ENCODE measurements around the gene CD55.
A peak's percentile ranks its signal among the peaks of the same experiment; 100 is the strongest.
"Not testable (repeated sequence)": the region's sequence is repeated elsewhere in the genome, so short reads cannot be mapped to it uniquely, and the experiment has no call there.

CD55 gene

DNA sequence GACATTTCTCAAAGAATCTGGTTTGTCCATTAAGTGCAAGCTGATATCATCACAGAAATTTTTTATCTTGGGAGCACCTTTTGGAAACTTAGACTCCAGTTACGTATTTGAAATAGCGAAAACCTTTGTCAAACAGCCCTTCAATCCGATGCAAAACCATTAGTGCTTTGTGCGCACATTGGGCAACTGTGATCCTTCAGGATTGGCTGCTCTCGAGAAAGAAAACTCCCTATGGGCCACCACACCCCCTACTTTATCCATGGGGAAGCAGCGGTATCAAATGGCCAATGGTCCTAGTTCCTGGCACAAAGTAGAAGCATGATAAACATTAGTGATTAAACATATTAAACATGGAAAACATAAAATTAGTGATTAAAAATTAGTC is 16.0 kb upstream of the CD55 start:
- no peak for DNase-seq (ENCODE audit: low read depth)

DNA sequence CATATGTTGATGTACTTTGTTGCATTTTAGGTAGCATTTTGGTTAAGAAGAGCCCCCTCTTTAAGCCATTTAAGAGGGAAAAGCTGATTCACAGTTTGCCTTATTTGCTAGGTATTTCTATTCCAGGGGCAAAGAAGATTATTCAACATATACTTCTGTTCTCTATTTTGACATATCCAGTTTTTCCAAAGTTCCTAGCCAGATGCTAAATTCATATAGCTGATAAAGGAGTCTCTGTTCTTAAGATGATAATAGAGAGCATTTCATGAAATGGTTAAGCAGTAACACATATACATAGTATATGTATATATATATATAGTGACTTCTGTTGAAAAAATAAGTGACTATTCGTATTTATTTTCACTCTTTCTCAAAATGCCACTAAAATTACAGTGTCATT is 15.5 kb upstream of the CD55 start:
- DNase-seq (ENCODE audit: low read depth) = no peak

DNA sequence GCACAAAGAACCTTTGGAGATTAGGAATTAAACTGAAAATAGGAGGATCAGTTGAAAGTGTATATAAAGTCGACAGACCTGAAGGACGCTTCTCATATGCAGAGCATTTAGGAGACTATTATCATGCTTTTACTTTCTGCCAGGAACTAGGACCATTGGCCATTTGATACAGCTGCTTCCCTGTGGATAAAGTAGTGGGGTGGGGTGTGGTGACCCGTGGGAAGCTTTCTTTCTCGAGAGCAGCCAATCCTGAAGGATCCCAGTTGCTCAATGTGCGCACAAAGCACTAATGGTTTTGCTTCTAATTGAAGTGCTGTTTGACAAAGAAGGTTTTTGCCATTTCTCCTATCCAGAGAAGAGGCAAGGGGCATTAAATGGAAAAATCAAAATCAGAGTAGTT is 14.9 kb upstream of the CD55 start:
- no peak for DNase-seq (ENCODE audit: low read depth)

DNA sequence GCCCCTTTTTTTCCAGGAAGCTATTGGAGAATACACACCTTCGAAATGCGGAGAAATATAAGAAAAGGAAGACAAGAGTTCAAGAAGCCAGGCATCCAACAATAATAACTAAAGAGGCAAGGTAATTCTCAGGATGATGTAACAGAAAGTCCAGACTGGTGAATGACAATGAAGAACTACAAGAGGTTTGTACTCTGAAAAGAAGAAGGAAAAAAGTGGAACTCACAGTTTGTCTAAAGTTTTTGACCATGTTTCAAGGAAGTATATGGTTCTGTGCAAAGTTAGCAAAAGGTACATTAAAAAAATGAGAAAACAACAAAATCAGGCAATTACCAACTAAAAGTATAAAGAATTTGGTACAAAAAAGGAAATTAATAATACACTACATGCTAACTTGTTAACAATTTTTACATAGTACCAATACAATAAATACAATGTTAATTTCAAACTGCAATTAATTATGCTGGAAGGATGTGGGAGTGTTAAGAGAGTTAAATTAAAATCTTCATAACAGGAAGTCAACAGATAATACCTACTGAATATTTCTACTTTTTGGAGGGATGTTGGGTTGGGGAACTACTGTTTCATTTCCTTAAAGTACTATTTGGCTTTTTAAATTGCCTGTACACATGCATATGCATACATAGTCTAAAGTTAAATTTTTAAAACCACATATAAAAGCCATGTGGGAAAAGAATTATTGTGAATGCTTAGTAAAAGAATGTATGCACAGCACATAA is 12.9 kb upstream of the CD55 start:
- no peak for DNase-seq (ENCODE audit: low read depth)

DNA sequence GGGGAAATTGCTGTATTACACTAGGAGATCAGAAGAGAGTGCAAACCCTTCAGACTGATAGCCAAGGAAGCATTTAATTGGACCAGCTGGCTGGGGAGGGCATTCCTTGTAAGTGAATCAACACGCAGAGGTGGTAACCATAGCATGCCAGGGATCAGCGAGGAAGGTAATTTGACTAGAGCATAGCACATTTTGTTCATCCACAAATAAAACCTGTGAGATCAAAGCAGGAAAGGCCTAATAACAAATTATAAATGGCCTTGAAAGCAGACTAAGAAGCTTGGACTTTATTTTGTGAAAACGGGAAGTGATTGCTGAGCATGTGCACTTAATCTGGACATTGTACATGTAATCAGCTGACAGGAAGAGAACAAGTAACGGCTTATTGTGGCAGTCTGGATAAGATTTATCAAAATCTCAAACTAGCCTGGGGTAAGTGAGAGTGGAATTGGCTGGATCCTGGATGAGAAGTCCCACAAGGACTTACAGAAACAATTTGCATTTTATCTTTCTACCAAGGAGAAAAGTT is 11.7 kb upstream of the CD55 start:
- peak; percentile 68 for DNase-seq (ENCODE audit: low read depth)

DNA sequence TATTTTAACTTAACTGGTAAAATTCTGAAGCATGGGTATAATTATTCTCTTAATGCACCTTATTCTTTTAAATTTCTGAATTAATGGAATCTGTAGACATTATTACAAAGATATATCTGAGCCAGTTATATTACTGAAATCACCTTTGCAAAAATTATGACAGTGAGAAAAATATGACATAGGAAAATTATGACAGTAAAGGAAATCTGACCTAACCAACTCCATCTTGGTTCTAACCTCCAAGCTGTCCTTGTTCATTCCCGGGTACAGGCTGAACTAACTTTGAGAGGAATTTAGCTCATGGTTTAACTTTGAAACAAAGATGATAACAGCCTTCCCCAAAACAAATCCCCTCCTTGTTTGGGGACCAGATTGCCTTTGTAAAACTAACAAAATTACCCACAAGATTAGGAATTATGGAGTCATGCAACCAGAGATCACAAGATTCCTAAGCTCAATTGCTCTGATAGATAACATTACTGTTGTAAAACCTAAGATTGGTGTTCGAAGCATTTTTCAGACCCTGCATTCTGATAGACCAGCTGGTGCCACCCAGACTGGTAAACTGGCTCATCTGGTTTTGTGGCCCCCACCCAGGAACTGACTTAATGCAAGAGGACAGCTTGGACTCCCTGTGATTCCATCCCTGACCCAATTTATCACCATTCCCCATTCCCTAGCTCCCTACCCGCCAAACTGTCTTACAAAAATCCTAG is 9.4 kb upstream of the CD55 start:
- DNase-seq (ENCODE audit: low read depth) = no peak

DNA sequence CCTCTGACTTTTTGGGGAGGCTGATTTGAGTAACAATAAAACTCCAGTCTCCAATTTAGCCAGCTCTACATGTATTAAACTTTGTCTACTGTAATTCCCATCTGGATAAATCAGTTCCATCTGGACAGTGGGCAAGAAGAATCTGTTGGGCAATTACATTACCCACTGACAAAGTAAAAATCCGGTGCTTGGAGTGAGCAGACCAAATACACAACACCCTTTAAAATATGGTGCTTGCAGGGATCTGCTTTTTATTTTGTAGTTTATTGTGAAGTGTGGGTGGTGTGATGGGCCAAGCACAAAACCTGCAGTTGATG is 8.9 kb upstream of the CD55 start:
- DNase-seq (ENCODE audit: low read depth) = no peak

DNA sequence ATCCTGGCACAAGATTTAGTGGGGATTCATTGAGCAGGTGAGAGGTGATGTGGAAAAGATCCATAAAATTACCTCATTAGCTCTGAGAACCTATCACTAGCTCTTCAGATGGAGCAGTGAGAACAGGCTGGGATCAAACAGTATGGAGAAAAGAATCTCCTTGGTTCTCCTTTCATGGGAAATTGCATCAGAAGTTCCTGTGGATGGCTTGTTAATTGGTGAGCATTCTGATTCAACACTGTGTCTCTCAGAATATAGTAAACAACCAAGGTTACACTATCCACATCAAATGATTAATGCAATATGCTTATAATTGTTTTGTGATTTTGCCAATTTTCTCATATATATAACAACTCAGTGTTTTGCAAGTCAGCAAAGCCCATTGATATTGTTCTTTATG is 8.3 kb upstream of the CD55 start:
- DNase-seq (ENCODE audit: low read depth) = no peak

DNA sequence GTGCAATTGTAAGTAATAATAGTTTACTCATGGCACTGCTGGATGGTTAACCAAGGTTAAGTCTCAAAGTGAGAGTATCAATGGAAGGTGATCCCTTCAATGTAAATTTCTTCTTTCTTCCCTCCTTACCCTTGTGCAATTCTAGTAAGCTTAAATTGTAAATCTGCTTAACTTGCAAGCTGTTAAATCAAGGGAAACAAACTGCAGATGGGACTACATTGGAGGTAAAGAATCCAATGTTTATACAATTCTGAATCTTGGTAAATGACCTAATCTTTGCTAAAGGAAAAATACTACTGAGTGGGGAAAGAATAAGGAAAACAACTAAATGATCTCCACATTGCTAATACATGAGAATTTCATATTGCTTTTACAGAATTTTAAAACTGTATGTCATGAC is 6.7 kb upstream of the CD55 start:
- no peak for DNase-seq (ENCODE audit: low read depth)

DNA sequence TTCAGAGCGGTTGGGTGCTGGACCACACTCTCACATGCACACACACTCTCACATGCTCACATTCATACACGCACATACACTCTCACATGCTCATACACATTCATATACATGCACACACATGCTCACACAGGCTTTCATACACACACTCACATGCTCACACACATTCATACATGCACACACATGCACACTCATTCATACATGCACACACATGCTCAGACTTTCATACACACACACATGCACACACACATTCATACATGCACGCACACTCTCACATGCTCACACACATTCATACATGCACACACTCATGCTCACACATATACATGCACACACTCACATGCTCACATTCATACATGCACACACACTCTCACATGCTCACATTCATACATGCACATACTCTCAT is 6.0 kb upstream of the CD55 start:
- no peak for DNase-seq (ENCODE audit: low read depth)

DNA sequence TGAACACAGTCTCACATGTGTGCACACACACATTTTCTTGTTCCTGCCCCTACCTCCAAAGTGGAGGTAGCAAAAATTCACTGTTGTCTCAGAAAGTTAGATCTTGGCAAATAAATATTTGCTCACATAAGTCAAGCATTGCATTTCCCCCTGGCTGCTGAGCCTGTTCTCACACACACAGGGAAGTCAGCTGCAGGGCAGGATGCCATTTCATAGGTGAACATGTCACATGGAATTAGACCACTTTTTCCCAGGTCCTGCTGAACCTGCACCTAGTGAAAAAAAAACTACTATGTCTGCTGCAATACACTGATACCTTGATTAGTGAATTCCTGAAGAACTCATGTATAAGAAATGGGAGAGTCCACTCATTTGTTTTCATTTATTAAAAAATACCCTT is 5.3 kb upstream of the CD55 start:
- no peak for DNase-seq (ENCODE audit: low read depth)

DNA sequence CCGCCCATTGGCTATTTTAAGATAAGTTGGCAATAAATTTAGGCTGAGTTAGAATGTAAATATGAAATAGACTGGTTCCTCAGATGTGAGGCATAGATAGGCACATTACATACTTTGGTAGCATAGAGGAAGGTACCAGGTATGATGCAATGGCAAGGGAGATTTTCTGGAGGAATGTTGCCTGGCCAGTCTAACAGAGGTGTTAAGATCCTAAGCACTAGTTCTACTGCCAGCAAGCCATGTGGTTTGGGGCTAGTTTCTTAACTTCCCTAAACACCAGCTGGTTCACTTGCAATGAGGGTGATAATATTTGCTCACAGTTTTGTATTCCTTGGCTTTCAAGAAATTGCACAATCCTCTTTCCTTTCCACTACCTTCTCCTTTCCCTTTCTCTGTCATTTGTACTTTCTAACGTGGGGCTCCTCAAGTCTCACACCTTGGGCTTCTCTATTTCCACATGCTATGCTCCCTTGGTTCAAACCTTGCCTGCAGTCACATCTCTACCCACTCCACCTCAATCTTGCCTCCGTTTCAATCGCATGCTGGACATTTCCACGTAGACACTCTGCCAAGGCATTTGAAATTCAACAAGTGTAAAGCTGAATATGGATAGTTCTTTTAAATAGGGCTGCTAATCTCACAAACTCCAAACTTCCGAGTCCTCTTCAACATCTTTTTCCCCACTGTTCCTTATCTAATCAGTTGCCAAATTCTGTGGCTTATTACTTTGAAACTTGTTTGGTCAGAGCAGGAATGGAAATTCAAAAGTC is 4.7 kb upstream of the CD55 start:
- no peak for DNase-seq (ENCODE audit: low read depth)

DNA sequence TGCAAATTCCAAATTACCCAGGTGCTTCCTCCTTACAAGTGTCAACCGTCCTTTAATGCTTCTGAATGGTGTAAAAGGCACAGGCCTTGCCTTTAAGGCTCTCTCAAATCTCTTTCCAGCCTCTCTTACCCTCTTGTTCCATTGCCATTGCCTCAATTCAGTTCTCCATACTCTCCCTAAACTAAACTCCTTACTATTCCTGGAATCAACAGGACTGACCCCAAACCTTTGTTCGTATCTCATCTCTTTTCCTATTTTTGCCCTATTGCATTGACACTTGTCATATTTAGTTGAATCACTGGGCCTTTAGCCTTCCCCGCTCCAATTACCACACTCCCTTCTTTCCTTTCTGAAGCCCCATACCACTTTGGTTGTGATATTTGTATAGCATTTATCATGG is 3.9 kb upstream of the CD55 start:
- no peak for DNase-seq (ENCODE audit: low read depth)

DNA sequence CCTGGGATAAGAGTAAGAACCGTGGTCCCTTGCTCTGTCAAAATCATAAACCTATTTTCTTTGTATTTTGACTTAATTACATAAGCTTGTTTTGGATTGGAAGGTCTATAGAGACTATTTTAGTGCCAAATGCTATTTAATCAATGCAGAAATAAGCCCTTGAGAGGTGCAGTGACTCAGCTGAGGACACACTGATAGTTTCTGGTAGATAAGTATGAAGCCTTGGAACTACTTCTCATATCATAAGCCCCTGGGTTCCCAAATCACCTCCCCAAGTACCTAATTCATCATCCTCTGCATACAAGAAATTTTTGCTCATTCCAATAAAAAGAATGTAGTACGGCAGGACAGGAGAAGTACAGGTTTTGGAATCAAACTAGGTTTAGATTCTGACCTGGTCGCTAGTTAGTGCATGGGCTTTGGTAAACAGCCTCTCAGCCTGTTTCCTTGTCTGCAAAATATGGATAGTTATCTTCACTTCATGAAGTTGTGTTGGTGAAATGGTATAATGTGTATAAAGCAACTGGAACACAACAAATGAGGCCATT is 3.3 kb upstream of the CD55 start:
- no peak for DNase-seq (ENCODE audit: low read depth)

DNA sequence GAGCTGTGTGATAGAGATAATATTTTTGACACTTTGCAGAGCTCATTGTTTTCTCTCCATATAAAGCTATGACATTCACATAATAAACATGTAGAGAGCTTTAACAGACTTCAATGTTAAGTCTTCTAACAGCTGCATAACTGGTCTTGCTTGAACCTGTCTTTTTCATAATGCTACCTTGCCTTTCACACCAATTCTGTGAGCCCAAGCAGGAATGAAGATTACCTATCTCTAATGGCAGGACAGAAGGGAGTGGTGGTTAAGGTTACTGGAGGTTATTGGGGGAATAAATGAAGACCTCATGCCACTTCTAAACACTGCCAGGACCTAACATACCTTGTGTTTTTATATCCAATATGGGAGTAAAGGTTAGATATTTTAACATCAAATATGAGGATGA is 2.3 kb upstream of the CD55 start:
- DNase-seq (ENCODE audit: low read depth) = no peak

DNA sequence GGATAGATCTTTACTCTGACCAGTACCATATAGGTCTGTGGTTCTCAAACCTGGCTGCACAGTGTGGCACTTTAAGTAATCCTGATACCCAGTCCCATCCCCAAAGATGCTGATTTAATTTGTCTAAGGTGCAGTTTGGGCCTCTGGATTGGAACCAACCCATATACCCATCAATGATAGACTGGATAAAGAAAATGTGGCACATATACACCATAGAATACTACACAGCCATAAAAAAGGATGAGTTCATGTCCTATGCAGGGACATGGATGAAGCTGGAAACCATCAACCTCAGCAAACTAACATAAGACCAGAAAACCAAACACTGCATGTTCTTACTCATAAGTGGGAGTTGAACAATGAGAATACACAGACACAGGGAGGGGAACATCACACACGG is 1.4 kb upstream of the CD55 start:
- not testable (repeated sequence) for DNase-seq (ENCODE audit: low read depth)

DNA sequence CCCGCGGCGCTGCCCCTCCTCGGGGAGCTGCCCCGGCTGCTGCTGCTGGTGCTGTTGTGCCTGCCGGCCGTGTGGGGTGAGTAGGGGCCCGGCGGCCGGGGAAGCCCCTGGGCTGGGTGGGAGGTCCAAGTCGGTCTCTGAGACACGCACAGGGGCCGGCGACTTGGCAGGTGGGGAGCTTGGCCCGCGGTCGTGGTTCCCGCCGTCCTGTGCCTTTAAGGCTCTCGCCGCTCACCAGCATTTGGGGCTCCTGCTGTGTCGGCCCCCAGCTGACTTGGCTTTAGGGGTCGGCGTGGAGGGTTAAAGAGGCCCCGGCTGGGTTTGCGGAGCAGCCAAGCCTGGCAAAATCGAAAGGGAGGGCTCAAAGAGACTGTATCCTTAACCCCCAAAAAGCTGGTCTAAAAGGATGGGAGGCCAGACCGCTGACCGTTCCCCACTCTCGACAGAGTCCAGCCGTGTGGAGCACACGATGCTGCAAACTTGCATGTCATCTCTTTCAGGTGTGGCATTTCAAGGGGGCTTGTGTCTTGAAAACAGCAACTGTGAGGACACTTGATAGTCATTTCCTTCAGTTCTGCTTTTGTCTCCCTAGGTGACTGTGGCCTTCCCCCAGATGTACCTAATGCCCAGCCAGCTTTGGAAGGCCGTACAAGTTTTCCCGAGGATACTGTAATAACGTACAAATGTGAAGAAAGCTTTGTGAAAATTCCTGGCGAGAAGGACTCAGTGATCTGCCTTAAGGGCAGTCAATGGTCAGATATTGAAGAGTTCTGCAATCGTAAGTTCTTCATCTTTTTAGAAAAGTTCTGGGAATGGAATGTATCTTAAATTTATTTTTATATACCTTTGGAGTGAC is 540 bp downstream of the CD55 start:
- no peak for DNase-seq (ENCODE audit: low read depth)

DNA sequence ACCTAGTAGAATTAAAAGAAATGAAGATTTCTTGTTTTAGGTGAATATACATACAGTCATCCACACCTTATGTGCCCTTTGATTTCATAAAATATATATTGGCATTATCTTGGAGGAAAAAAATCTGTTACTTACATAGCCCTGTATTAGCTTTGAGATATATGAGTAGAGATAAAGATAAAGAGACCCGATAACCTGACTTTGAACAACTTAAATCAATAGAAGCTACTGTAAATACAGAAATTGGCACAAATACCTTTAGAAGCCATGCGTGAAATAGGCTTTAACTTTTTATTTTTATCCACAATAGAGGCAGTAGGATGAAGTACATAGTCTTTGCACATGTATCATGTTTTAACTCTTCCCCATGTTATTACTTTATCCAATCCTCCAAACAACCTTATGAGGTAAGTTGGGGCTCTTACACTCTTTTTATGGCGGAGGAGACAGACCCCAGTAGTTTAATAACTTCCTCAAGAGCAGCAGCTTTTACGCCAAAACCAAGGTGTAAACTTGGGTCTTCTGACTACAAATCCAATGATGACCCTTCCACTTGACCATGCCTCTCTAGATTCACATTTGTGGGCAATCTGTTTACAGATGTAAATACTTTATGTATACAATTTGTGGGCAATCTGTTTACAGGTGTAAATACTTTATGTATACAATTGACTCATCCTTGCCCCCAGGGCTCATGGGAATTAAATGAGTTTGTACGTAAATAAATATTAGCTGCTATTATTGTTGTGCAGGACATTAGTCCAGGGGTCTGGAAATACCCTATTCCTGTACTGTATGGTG is 2.1 kb downstream of the CD55 start:
- DNase-seq (ENCODE audit: low read depth) = no peak

DNA sequence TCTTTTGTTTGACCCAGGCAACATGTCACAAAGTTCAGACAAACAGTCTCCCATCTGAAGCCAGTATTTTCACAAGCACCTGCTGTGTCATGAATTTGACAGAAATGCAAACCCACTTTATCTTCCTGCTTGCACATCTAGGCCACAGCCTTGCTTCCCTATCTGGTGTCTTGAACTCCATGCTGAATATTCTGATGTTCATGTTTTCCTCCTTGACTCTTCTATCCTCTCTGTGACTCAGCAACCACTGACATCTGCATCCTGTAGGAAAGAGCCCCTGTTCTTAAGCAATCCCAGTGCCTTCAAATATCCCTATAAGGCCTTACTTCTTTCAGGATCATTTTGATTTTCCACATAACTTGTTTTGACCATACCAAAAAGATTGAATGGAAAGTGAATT is 6.5 kb downstream of the CD55 start:
- no peak for DNase-seq (ENCODE audit: low read depth)

DNA sequence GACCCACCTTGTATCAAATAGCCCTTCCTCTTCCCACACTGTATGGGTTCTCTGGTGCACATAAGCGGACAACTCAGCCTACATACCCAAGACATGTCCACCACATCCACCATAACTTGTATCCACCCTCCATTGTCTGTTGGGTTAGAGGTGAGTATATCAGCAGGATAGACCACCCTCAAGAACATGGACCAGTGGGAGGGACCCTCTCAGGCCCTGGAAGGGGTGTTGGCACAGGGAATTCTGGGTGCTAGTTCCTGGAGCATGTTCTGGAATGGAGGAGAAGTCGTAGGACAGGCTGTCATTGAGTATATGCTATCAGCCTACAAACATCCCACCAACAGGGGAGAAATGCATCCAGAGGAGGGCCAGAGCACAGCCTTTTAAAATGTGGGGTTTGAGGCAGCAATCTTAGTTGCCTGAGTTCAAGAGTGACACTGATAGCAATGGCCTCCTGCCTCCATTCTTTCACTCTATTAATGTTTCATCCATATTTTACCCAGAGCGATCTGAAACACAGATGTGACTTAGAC is 7.5 kb downstream of the CD55 start:
- no peak for DNase-seq (ENCODE audit: low read depth)

DNA sequence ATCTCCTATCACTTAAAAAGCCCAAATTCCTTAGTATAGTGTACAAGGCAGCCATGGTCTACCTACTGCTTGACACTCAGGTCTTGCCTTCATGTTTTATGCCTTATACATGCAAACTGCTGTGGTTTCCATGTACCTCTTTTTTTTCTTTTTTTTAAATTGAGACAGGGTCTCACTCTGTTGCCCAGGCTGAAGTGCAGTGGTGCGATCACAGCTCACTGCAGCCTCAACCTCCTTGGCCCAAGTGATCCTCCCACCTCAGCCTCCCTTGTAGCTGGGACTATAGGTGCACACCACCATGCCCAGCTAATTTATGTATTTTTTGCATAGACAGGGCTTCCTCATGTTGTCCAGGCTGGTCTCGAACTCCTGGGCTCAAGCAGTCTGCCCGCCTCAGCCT is 8.0 kb downstream of the CD55 start:
- DNase-seq (ENCODE audit: low read depth) = no peak
